Smooth muscle cell (in vitro differentiated cells): ENCODE measurements around the gene IDI1. TPM values are rescaled to one million over a fixed set of nuclear protein-coding genes. Genes with fewer than 3 reads are reported as not detected.
"Not testable (repeated sequence)": the region's sequence is repeated elsewhere in the genome, so short reads cannot be mapped to it uniquely, and the experiment has no call there.

Experiments used
- DNase-seq: peaks from one replicate; lab custom pipeline; 2025; ENCODE audit not compliant: unreplicated experiment; lab: John Stamatoyannopoulos, UW
- H2AFZ ChIP-seq: fragments of 200-600 bp; sonication (generic); 2 replicates; pipeline ENCODE4 v1.6.0; 2016; ENCODE audit warnings: antibody characterized with exemption, low read depth, mild to moderate bottlenecking
- H3F3A ChIP-seq: fragments of 200-600 bp; sonication (generic); 2 replicates; pipeline ENCODE4 v1.6.0; 2017; ENCODE audit warnings: antibody characterized with exemption, low read depth
- H3K27ac ChIP-seq: fragments of 200-600 bp; sonication (generic); 2 replicates; pipeline ENCODE4 v1.5.1; 2016; ENCODE audit warnings: low read depth, mild to moderate bottlenecking
- H3K27me3 ChIP-seq: fragments of 200-600 bp; sonication (generic); 2 replicates; pipeline ENCODE4 v1.6.1; 2016; ENCODE audit warnings: low read depth, mild to moderate bottlenecking
- H3K36me3 ChIP-seq: fragments of 200-600 bp; sonication (generic); 2 replicates; pipeline ENCODE4 v1.5.1; 2016; ENCODE audit warnings: low read depth
- H3K4me1 ChIP-seq: fragments of 200-600 bp; sonication (generic); 2 replicates; pipeline ENCODE4 v1.5.1; 2016; ENCODE audit warnings: low read depth
- H3K4me2 ChIP-seq: fragments of 200-600 bp; sonication (generic); 2 replicates; pipeline ENCODE4 v1.6.0; 2016; ENCODE audit warnings: mild to moderate bottlenecking
- H3K4me3 ChIP-seq: fragments of 200-600 bp; sonication (generic); 2 replicates; pipeline ENCODE4 v1.5.1; 2016; ENCODE audit warnings: mild to moderate bottlenecking
- H3K79me2 ChIP-seq: fragments of 200-600 bp; sonication (generic); 2 replicates; pipeline ENCODE4 v1.6.0; 2016; ENCODE audit warnings: low read depth, mild to moderate bottlenecking
- H3K9ac ChIP-seq: fragments of 200-600 bp; sonication (generic); 2 replicates; pipeline ENCODE4 v1.6.0; 2016; ENCODE audit warnings: low read depth
- H3K9me3 ChIP-seq: fragments of 200-600 bp; sonication (generic); replicated peaks from 2 replicates; pipeline ENCODE4 v1.5.1; 2016; ENCODE audit warnings: low read depth
- H4K20me1 ChIP-seq: fragments of 200-600 bp; sonication (generic); 2 replicates; pipeline ENCODE4 v1.6.0; 2016; ENCODE audit warnings: low read depth
- CTCF ChIP-seq: fragments of 200-600 bp; sonication (generic); IDR thresholded peaks from 2 replicates; pipeline ENCODE4 v1.5.1; 2017; ENCODE audit warnings: borderline replicate concordance, mild to moderate bottlenecking, antibody characterized with exemption; ENCODE audit not compliant: insufficient read depth, poor library complexity, severe bottlenecking
- WGBS: methylation state at CpG from one replicate; pipeline ENCODE4 v1.1.7; 2016; ENCODE audit warnings: low lambda C conversion rate; 5-methylcytosine and 5-hydroxymethylcytosine counted together
- polyA plus RNA-seq: library from polyadenylated mRNA; unstranded; fragments of >200 nt; fragmentation: Nextera tagmentation; extraction: Ambion mirVana; gene quantifications from 2 replicates; pipeline ENCODE4 v1.2.1, GENCODE V29; 2016
- total RNA-seq: library from RNA; depleted of rRNA; stranded (reverse); fragments of >200 nt; gene quantifications from 2 replicates; pipeline ENCODE4 v1.2.3, GENCODE V29; 2014

The IDI1 gene
- total and polyA plus RNA-seq, 2 experiments from 2014 or later = 142 to 165 TPM

GRCh38 chr10:1068380-1069361 is 19.8 kb upstream of the IDI1 start:
- H3K27ac ChIP-seq = no peak overlapping the region
- H3K27me3 ChIP-seq = no peaks in the 10 kb centered on the region
- peaks cover 85% of the 10 kb centered on the region for H4K20me1 ChIP-seq
- H3K4me1 ChIP-seq = no peaks in the 10 kb centered on the region
- TF ChIP-seq CTCF = no peak
- no peak overlapping the region for H3K9ac ChIP-seq
- H3K4me3 ChIP-seq = no peak overlapping the region
- H3K36me3 ChIP-seq = no peaks in the 10 kb centered on the region
- no peak for DNase-seq
- H3K9me3 ChIP-seq = no peaks in the 10 kb centered on the region
- H3K4me2 ChIP-seq = no peak overlapping the region
- no peaks in the 10 kb centered on the region for H3F3A ChIP-seq
- H2AFZ ChIP-seq = no peak overlapping the region
- WGBS = 91% methylated on average over 9 of the region's 10 CpGs
- H3K79me2 ChIP-seq = peaks cover 14% of the 10 kb centered on the region

- not testable (repeated sequence) for H3K4me3 ChIP-seq, H3K9me3 ChIP-seq, H3K4me1 ChIP-seq, H3F3A ChIP-seq, H2AFZ ChIP-seq, DNase-seq, H3K27ac ChIP-seq, H3K36me3 ChIP-seq, H3K4me2 ChIP-seq, H3K9ac ChIP-seq, H3K27me3 ChIP-seq
- peaks cover 93% of the 10 kb centered on the region for H4K20me1 ChIP-seq
- H3K79me2 ChIP-seq = peaks cover 15% of the 10 kb centered on the region
- WGBS = 89% methylated on average over 8 of the region's 8 CpGs
These were observed 17.8 kb upstream of the IDI1 start for GRCh38 chr10:1066734-1067133.

GRCh38 chr10:1064964-1065247 is 16.0 kb upstream of the IDI1 start:
- DNase-seq = no peak
- Histone ChIP-seq H3K9me3 (no peaks in the 10 kb centered on the region), H3K27me3 (no peaks in the 10 kb centered on the region), H3K4me1 (no peaks in the 10 kb centered on the region), H4K20me1 (peaks cover 93% of the 10 kb centered on the region), H3K4me2 (no peak overlapping the region), H3K4me3 (no peak overlapping the region), H3K36me3 (no peaks in the 10 kb centered on the region), H3K9ac (no peak overlapping the region), H2AFZ (no peak overlapping the region), H3K27ac (no peak overlapping the region), H3K79me2 (peaks cover 29% of the 10 kb centered on the region), H3F3A (no peaks in the 10 kb centered on the region)
- TF ChIP-seq CTCF = no peak
- 93% methylated on average over 4 of the region's 4 CpGs for WGBS

- no peaks in the 10 kb centered on the region for H3K27me3 ChIP-seq
- 94% methylated on average over 7 of the region's 7 CpGs for WGBS
- peaks cover 39% of the 10 kb centered on the region for H3K79me2 ChIP-seq
These were observed 14.4 kb upstream of the IDI1 start for GRCh38 chr10:1063232-1063865.

More at GRCh38 chr10:1063232-1063865, 14.4 kb upstream of the IDI1 start:
- Histone ChIP-seq H3K4me1 (no peaks in the 10 kb centered on the region), H3K4me2 (no peak overlapping the region), H3K9me3 (no peaks in the 10 kb centered on the region), H3K36me3 (no peaks in the 10 kb centered on the region), H3K4me3 (no peak overlapping the region), H3K9ac (no peak overlapping the region), H3F3A (no peaks in the 10 kb centered on the region), H2AFZ (no peak overlapping the region), H3K27ac (no peak overlapping the region), H4K20me1 (peaks cover 94% of the 10 kb centered on the region)
- TF ChIP-seq CTCF = no peak
- DNase-seq = no peak
